GM12878 (cell line): ENCODE measurements around the gene DLG1. TPM values are rescaled to one million over a fixed set of nuclear protein-coding genes. Genes with fewer than 3 reads are reported as not detected.

ENCODE experiments used
- BACH1 ChIP-seq: fragments of 450-650 bp; IDR thresholded peaks from 2 replicates; pipeline ENCODE4 v1.6.1; 2017; ENCODE audit warnings: mild to moderate bottlenecking, borderline replicate concordance
- CHD1 ChIP-seq: IDR thresholded peaks from 2 replicates; pipeline ENCODE4 v1.6.1; 2012; ENCODE audit warnings: low read depth, low read length, improper control_type of control experiment
- CHD2 ChIP-seq: IDR thresholded peaks from 2 replicates; pipeline ENCODE4 v1.6.1; 2011; ENCODE audit warnings: low read depth, low read length, improper control_type of control experiment, borderline replicate concordance
- EP300 ChIP-seq, 2 experiments: fragments of 150-350 bp in 1 of 2; IDR thresholded peaks; 2 replicates each; pipeline ENCODE4 v1.6.1; 2011 to 2012; ENCODE audit warnings: low read depth in 2 of 2, low read length in 2 of 2, borderline replicate concordance in 1 of 2, improper control_type of control experiment in 1 of 2, inconsistent platforms in 1 of 2; ENCODE audit not compliant: control insufficient read depth in 1 of 2
- EZH2 ChIP-seq: IDR thresholded peaks from 2 replicates; pipeline ENCODE4 v1.6.1; 2012; ENCODE audit warnings: low read depth, mild to moderate bottlenecking, control low read depth, inconsistent platforms, low read length, borderline replicate concordance; ENCODE audit not compliant: control insufficient read depth
- FOXM1 ChIP-seq: IDR thresholded peaks from 2 replicates; pipeline ENCODE4 v1.6.1; 2012; ENCODE audit warnings: low read depth, mild to moderate bottlenecking, inconsistent platforms, low read length, moderate library complexity
- GABPA ChIP-seq: IDR thresholded peaks from 2 replicates; pipeline ENCODE4 v1.6.1; 2014; ENCODE audit warnings: antibody characterized with exemption, low read depth, mild to moderate bottlenecking, inconsistent platforms
- HDAC6 ChIP-seq: fragments of 200-600 bp; sonication (generic); IDR thresholded peaks from one replicate; pipeline ENCODE4 v1.8.0; 2017; ENCODE audit warnings: antibody characterized with exemption; ENCODE audit not compliant: unreplicated experiment
- JUND ChIP-seq: IDR thresholded peaks from 2 replicates; pipeline ENCODE4 v1.6.1; 2012; ENCODE audit warnings: low read depth, mild to moderate bottlenecking, low read length, improper control_type of control experiment, moderate library complexity
- MYB ChIP-seq: fragments of 150-350 bp; IDR thresholded peaks from 2 replicates; pipeline ENCODE4 v1.6.1; 2014; ENCODE audit warnings: mild to moderate bottlenecking, low read depth, low read length, borderline replicate concordance
- NFIC ChIP-seq: IDR thresholded peaks from 2 replicates; pipeline ENCODE4 v1.6.1; 2012; ENCODE audit warnings: low read depth, mild to moderate bottlenecking, inconsistent platforms, low read length, moderate library complexity
- POU2F2 ChIP-seq: IDR thresholded peaks from 3 replicates; pipeline ENCODE4 v1.6.1; 2011; ENCODE audit warnings: low read depth, mild to moderate bottlenecking, low read length, borderline replicate concordance
- RAD21 ChIP-seq: IDR thresholded peaks from 2 replicates; pipeline ENCODE4 v1.6.1; 2011; ENCODE audit warnings: mild to moderate bottlenecking, low read depth, low read length, moderate library complexity; ENCODE audit not compliant: insufficient read depth
- SMC3 ChIP-seq: IDR thresholded peaks from 2 replicates; pipeline ENCODE4 v1.6.1; 2011; ENCODE audit warnings: low read length, improper control_type of control experiment, borderline replicate concordance
- SRF ChIP-seq, 2 experiments: IDR thresholded peaks; 2 replicates each; pipeline ENCODE4 v1.6.1; 2011; ENCODE audit warnings: low read depth in 2 of 2, low read length in 2 of 2, mild to moderate bottlenecking in 1 of 2, moderate library complexity in 1 of 2
- USF1 ChIP-seq: IDR thresholded peaks from 2 replicates; pipeline ENCODE4 v1.6.1; 2011; ENCODE audit warnings: borderline replicate concordance, low read depth, mild to moderate bottlenecking, moderate library complexity, mixed read lengths, low read length; ENCODE audit not compliant: insufficient read depth; ENCODE audit errors: extremely low read length
- ZBTB11 ChIP-seq: fragments of 450-650 bp; formaldehyde crosslinking; IDR thresholded peaks from 2 replicates; pipeline ENCODE4 v1.5.0; 2022; ENCODE audit warnings: mild to moderate bottlenecking, missing genetic modification characterization
- ZNF274 ChIP-seq: IDR thresholded peaks from one replicate; pipeline ENCODE4 v1.8.0; 2011; ENCODE audit not compliant: insufficient read length, insufficient read depth
- ZZZ3 ChIP-seq: IDR thresholded peaks from 2 replicates; pipeline ENCODE4 v1.6.1; 2011; ENCODE audit warnings: low read depth; ENCODE audit not compliant: control insufficient read depth, insufficient read length
- polyA plus RNA-seq, 11 experiments: library from polyadenylated mRNA; depleted of rRNA in 4 of 11; unstranded in 6 of 11; stranded (reverse) in 5 of 11; fragments of >200 nt; fragmentation: Nextera tagmentation in 4 of 11; fragmentation: Illumina TruSeq in 1 of 11; extraction: Ambion mirVana in 4 of 11; extraction: Trizol in 1 of 11; gene quantifications; 1 replicate in 1 of 11; 2 replicates in 10 of 11; pipeline versions ENCODE4 v1.2.1 to v1.2.3, GENCODE V29; 2011 to 2016; ENCODE audit warnings: inconsistent platforms in 2 of 11, missing spikeins in 2 of 11, low read depth in 1 of 11
- total RNA-seq, 4 experiments: library from RNA; depleted of rRNA in 3 of 4; stranded (reverse); fragments of >200 nt in 3 of 4; fragmentation: Illumina TruSeq in 1 of 4; extraction: Trizol in 1 of 4; gene quantifications; 2 replicates each; pipeline versions ENCODE4 v1.2.1 to v1.2.3, GENCODE V29; 2013 to 2021
- TF ChIP-seq, protein P1 (sequence below): IDR thresholded peaks from 2 replicates; pipeline ENCODE4 v1.6.1; 2011; ENCODE audit warnings: borderline replicate concordance, low read depth, mild to moderate bottlenecking, moderate library complexity, low read length; ENCODE audit not compliant: insufficient read depth, poor library complexity, severe bottlenecking
- TF ChIP-seq, protein P2 (sequence below): fragments of 450-650 bp; conservative IDR thresholded peaks from 2 replicates; pipeline ENCODE4 v1.6.1; 2017; ENCODE audit warnings: mild to moderate bottlenecking, moderate library complexity

Gene DLG1
- total and polyA plus RNA-seq, 10 of the 15 experiments (the other 5 are each of a cell fraction or from before 2014, with no cell fraction given), result 9.2 to 63.1 (median 40.1) TPM

DNA sequence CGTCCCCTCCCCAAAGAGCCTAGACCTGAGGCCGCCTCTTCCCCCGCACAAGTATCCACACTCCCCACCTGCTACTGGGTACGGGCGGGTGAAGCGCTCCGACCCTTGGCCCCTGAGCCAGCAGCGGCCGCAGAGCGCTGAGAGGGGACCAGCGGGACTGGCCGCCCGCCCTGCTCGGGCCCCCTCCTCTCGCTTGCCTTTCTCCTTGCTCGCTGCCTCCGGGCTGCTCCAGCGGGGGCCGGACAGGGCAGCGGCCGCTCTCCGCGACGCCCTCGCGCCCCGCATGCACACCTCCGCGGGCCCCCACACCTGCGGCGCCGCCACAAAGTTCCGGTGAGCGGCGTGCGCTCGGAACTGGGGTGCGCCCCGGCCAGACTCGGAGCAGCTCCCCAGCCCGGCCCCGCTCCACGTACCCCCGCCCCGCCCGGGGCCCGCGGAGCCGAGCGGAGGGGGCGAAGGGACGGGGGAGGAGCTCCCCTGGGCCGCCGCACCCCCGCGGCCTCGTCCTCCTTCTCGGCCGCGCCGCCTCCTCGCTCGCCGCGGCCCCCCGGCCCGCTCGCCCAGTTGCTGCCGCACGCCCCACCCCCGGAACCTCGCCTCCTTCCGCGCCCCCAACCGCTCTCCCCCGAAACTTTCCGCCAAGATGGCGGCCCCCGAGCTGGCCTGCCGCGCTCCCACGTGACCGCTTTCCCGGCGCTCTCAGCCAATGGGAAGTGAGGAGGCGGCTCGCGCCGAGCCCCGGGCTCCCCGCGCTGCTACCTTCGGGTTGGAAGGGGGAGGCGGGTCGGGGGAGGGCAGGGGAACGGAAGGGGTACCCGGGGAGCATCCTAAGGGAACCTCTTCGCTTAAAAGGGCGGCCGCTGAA is 704 bp downstream of the DLG1 start (continued):
- no peak for TF ChIP-seq POU2F2
- no peak for TF ChIP-seq JUND
- TF ChIP-seq USF1, result peak; percentile 92
- TF ChIP-seq EP300 (IDR thresholded peaks at IDR 0.05; ENCODE audit: borderline replicate concordance in 1 of 2, control insufficient read depth in 1 of 2, low read depth in 2 of 2, low read length in 2 of 2), result no peak
- TF ChIP-seq RAD21, result no peak
- no peak for TF ChIP-seq HDAC6
- TF ChIP-seq ZBTB11, result no peak
- no peak for TF ChIP-seq CHD1
- TF ChIP-seq BACH1, result peak; percentile 34; the same call in 1 of the 2 replicates
- TF ChIP-seq, protein P1, sequence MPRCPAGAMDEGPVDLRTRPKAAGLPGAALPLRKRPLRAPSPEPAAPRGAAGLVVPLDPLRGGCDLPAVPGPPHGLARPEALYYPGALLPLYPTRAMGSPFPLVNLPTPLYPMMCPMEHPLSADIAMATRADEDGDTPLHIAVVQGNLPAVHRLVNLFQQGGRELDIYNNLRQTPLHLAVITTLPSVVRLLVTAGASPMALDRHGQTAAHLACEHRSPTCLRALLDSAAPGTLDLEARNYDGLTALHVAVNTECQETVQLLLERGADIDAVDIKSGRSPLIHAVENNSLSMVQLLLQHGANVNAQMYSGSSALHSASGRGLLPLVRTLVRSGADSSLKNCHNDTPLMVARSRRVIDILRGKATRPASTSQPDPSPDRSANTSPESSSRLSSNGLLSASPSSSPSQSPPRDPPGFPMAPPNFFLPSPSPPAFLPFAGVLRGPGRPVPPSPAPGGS, result no peak
- no peak for TF ChIP-seq GABPA
- TF ChIP-seq SMC3, result no peak
- no peak for TF ChIP-seq SRF (IDR thresholded peaks at IDR 0.05; ENCODE audit: low read depth in 2 of 2, low read length in 2 of 2)
- no peak for TF ChIP-seq ZZZ3
- no peak for TF ChIP-seq FOXM1
- TF ChIP-seq ZNF274, result no peak
- no peak for TF ChIP-seq EZH2
- TF ChIP-seq MYB, result no peak
- TF ChIP-seq, protein P2, sequence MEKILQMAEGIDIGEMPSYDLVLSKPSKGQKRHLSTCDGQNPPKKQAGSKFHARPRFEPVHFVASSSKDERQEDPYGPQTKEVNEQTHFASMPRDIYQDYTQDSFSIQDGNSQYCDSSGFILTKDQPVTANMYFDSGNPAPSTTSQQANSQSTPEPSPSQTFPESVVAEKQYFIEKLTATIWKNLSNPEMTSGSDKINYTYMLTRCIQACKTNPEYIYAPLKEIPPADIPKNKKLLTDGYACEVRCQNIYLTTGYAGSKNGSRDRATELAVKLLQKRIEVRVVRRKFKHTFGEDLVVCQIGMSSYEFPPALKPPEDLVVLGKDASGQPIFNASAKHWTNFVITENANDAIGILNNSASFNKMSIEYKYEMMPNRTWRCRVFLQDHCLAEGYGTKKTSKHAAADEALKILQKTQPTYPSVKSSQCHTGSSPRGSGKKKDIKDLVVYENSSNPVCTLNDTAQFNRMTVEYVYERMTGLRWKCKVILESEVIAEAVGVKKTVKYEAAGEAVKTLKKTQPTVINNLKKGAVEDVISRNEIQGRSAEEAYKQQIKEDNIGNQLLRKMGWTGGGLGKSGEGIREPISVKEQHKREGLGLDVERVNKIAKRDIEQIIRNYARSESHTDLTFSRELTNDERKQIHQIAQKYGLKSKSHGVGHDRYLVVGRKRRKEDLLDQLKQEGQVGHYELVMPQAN, result 0 out of 2 replicates have a peak, but pooled peaks have one; percentile 43
- TF ChIP-seq CHD2, result no peak
- no peak for TF ChIP-seq NFIC
